ENCODE data around the gene DIRAS2.

DNA sequence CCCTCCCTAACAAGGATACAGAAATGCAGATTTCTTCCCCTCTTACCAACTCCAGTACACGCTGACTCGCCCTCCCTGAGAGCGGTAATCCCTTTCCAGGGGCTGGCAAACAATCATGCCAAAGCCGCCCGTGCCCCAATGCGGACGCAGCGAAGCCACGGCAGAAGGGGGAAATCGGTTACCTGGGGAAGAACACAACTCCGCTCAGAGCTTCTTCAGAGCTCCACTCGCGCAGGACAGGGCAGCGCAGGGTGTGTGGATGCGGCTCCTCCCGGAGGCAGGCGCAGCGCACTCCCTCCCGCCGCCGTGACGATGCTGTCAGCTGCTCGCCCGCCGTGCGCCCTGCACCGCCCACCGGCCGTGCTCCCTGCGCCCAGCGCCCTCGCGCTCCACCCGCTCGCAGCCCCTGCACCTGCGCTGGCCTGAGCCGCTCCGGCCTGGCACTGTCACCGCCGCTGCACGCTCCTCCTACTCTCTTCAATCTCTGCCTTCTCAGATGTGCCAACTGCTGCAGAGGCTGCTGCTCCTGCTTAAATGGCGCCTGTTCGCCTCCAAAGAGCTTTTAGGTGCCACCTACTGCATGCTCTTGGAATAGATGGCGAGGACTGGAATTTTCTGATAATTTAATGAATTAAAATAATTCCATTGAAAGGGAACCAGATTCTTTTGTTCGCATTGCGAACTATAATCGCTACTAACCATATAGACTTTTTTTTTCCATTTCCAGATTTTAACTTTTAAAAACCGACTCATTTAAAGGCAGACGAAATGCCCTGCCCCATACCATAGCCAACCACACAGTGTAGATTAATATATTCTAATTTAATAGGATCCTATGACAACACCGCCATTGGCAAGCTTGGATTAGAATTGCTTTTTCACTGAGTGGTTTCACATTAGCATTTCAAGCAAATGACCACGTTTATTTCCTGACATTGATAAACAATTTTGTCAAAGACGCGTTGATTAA is at the start of gene DIRAS2:
- TF ChIP-seq REPIN1 (CRISPR knock-in tag; IDR thresholded peaks at IDR 0.05; ENCODE audit: borderline replicate concordance, low read depth) (no peak), ZNF121 (CRISPR knock-in tag; IDR thresholded peaks at IDR 0.05) (no peak), ASH2L (IDR thresholded peaks at IDR 0.05; ENCODE audit: insufficient read length, low read depth, low read length) (no peak), ZNF558 (CRISPR knock-in tag; IDR thresholded peaks at IDR 0.05; ENCODE audit: borderline replicate concordance) (no peak), ZNF138 (CRISPR knock-in tag; IDR thresholded peaks at IDR 0.05; ENCODE audit: low read depth) (no peak), EZH2 (conservative IDR thresholded peaks at IDR 0.05; ENCODE audit: low read depth, low read length) (no peak), SCMH1 (CRISPR knock-in tag; IDR thresholded peaks at IDR 0.05; ENCODE audit: borderline replicate concordance) (no peak), SP1 (IDR thresholded peaks at IDR 0.05) (no peak), SP1 (CRISPR knock-in tag; IDR thresholded peaks at IDR 0.05) (no peak), KMT2A (CRISPR knock-in tag; IDR thresholded peaks at IDR 0.05) (no peak), TCF7L2 (IDR thresholded peaks at IDR 0.05; ENCODE audit: low read depth, low read length) (no peak), ZNF335 (CRISPR knock-in tag; IDR thresholded peaks at IDR 0.05) (no peak)
- TF ChIP-seq, protein P1, sequence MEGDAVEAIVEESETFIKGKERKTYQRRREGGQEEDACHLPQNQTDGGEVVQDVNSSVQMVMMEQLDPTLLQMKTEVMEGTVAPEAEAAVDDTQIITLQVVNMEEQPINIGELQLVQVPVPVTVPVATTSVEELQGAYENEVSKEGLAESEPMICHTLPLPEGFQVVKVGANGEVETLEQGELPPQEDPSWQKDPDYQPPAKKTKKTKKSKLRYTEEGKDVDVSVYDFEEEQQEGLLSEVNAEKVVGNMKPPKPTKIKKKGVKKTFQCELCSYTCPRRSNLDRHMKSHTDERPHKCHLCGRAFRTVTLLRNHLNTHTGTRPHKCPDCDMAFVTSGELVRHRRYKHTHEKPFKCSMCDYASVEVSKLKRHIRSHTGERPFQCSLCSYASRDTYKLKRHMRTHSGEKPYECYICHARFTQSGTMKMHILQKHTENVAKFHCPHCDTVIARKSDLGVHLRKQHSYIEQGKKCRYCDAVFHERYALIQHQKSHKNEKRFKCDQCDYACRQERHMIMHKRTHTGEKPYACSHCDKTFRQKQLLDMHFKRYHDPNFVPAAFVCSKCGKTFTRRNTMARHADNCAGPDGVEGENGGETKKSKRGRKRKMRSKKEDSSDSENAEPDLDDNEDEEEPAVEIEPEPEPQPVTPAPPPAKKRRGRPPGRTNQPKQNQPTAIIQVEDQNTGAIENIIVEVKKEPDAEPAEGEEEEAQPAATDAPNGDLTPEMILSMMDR (CRISPR knock-in tag; IDR thresholded peaks at IDR 0.05): no peak
- TF ChIP-seq, protein P2, sequence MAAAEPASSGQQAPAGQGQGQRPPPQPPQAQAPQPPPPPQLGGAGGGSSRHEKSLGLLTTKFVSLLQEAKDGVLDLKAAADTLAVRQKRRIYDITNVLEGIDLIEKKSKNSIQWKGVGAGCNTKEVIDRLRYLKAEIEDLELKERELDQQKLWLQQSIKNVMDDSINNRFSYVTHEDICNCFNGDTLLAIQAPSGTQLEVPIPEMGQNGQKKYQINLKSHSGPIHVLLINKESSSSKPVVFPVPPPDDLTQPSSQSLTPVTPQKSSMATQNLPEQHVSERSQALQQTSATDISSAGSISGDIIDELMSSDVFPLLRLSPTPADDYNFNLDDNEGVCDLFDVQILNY (CRISPR knock-in tag; conservative IDR thresholded peaks at IDR 0.05): no peak
- TF ChIP-seq, protein P3, sequence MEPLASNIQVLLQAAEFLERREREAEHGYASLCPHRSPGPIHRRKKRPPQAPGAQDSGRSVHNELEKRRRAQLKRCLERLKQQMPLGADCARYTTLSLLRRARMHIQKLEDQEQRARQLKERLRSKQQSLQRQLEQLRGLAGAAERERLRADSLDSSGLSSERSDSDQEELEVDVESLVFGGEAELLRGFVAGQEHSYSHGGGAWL (CRISPR knock-in tag; IDR thresholded peaks at IDR 0.05): no peak
